DND-41 (cell line): ENCODE data around the gene ABCG2.

ENCODE experiments used
- ATAC-seq: fragments of 200-7000 bp; cut with Tn5 transposase; 3 replicates; pipeline ENCODE4 v1.9.1; 2021; ENCODE audit warnings: low read depth; ENCODE audit not compliant: insufficient read depth
- DNase-seq: peaks from one replicate; pipeline ENCODE4 v3.0.0-alpha.2; 2020
- H2AFZ ChIP-seq: 2 replicates; pipeline ENCODE4 v1.6.0; 2012; ENCODE audit warnings: low read depth, low read length
- H3K27ac ChIP-seq: 2 replicates; pipeline ENCODE4 v1.5.1; 2012; ENCODE audit warnings: low read length, inconsistent platforms
- H3K27me3 ChIP-seq: fragments of 200-600 bp; sonication (generic); 2 replicates; pipeline ENCODE4 v1.6.0; 2012; ENCODE audit warnings: low read length, mild to moderate bottlenecking, inconsistent platforms; ENCODE audit not compliant: insufficient read depth, poor library complexity
- H3K36me3 ChIP-seq: 2 replicates; pipeline ENCODE4 v1.5.1; 2012; ENCODE audit warnings: low read length, inconsistent platforms; ENCODE audit not compliant: insufficient read depth
- H3K4me1 ChIP-seq: 2 replicates; pipeline ENCODE4 v1.5.1; 2012; ENCODE audit warnings: mild to moderate bottlenecking, low read length; ENCODE audit not compliant: insufficient read depth
- H3K4me2 ChIP-seq: 2 replicates; pipeline ENCODE4 v1.6.0; 2012; ENCODE audit warnings: mild to moderate bottlenecking, moderate library complexity, low read length, inconsistent platforms; ENCODE audit not compliant: insufficient read depth
- H3K4me3 ChIP-seq, 2 experiments: fragments of 200-600 bp in 1 of 2; shearing (Covaris generic) in 1 of 2; 2 replicates each; pipeline ENCODE4 v1.5.1; 2012 to 2016; ENCODE audit warnings: inconsistent platforms in 2 of 2, low read length in 2 of 2, mild to moderate bottlenecking in 2 of 2, low read depth in 1 of 2, moderate library complexity in 1 of 2
- H3K79me2 ChIP-seq: 2 replicates; pipeline ENCODE4 v1.6.0; 2012; ENCODE audit warnings: low read length, inconsistent platforms; ENCODE audit not compliant: insufficient read depth
- H3K9ac ChIP-seq: 2 replicates; pipeline ENCODE4 v1.6.0; 2012; ENCODE audit warnings: low read depth, mild to moderate bottlenecking, inconsistent platforms, low read length, moderate library complexity
- H3K9me3 ChIP-seq: 2 replicates; pipeline ENCODE4 v1.5.1; 2012; ENCODE audit warnings: low read length, moderate library complexity, mild to moderate bottlenecking, inconsistent platforms; ENCODE audit not compliant: insufficient read depth, severe bottlenecking
- H4K20me1 ChIP-seq: 2 replicates; pipeline ENCODE4 v1.6.0; 2012; ENCODE audit warnings: low read length; ENCODE audit not compliant: insufficient read depth
- EZH2 ChIP-seq: IDR thresholded peaks from 3 replicates; pipeline ENCODE4 v1.6.1; 2012; ENCODE audit warnings: borderline replicate concordance, low read depth, mild to moderate bottlenecking, moderate library complexity, low read length, inconsistent platforms; ENCODE audit not compliant: severe bottlenecking
- TF ChIP-seq, protein P1 (sequence below): IDR thresholded peaks from 2 replicates; pipeline ENCODE4 v1.5.1; 2012; ENCODE audit warnings: borderline replicate concordance, low read length, moderate library complexity, mild to moderate bottlenecking; ENCODE audit not compliant: poor library complexity, severe bottlenecking; ENCODE audit errors: extremely low read depth

The ABCG2 gene

GRCh38 chr4:88062311-88062710 is 96.1 kb downstream of the ABCG2 start:
- no peak for ATAC-seq
- peaks cover 81% of the 10 kb centered on the region for H3K36me3 ChIP-seq

DNA sequence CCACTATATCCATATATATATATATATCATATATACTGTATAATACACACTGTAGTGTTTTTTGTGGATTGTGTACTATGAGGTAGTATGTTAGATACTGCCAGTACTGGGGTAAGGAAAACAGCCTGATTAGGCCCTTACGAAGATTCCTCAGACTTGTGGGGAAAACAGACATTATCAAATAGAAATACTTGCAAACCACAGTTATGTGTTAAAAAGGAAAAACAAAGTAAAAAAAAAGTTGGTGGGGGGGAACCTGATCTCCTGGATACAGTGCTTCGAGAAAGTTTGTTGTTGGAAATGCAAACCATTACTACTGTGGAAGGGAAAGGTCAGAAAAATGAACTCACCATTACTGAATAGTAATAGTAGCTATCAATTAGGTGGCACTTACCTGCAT is 98.0 kb downstream of the ABCG2 start:
- Histone ChIP-seq H3K4me1 (no peaks in the 10 kb centered on the region), H3K9me3 (no peaks in the 10 kb centered on the region), H2AFZ (no peak overlapping the region), H3K36me3 (peaks cover 78% of the 10 kb centered on the region), H3K79me2 (no peaks in the 10 kb centered on the region), H3K4me3 (no peak overlapping the region), H3K9ac (no peak overlapping the region), H3K4me2 (no peak overlapping the region), H3K27ac (no peak overlapping the region), H3K27me3 (no peaks in the 10 kb centered on the region), H4K20me1 (no peaks in the 10 kb centered on the region)
- TF ChIP-seq, protein P1, sequence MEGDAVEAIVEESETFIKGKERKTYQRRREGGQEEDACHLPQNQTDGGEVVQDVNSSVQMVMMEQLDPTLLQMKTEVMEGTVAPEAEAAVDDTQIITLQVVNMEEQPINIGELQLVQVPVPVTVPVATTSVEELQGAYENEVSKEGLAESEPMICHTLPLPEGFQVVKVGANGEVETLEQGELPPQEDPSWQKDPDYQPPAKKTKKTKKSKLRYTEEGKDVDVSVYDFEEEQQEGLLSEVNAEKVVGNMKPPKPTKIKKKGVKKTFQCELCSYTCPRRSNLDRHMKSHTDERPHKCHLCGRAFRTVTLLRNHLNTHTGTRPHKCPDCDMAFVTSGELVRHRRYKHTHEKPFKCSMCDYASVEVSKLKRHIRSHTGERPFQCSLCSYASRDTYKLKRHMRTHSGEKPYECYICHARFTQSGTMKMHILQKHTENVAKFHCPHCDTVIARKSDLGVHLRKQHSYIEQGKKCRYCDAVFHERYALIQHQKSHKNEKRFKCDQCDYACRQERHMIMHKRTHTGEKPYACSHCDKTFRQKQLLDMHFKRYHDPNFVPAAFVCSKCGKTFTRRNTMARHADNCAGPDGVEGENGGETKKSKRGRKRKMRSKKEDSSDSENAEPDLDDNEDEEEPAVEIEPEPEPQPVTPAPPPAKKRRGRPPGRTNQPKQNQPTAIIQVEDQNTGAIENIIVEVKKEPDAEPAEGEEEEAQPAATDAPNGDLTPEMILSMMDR = no peak
- DNase-seq (no peak), ATAC-seq (no peak)

More at GRCh38 chr4:88062311-88062710, 96.1 kb downstream of the ABCG2 start:
- Histone ChIP-seq H3K4me2 (no peak overlapping the region), H3K9ac (no peak overlapping the region), H4K20me1 (no peaks in the 10 kb centered on the region), H3K27ac (no peak overlapping the region), H2AFZ (no peak overlapping the region), H3K9me3 (no peaks in the 10 kb centered on the region), H3K4me3 (no peak overlapping the region), H3K79me2 (no peaks in the 10 kb centered on the region), H3K4me1 (no peaks in the 10 kb centered on the region), H3K27me3 (no peaks in the 10 kb centered on the region)
- TF ChIP-seq, protein P1 = no peak
- no peak for TF ChIP-seq EZH2
- no peak for DNase-seq

- Histone ChIP-seq H3K36me3 (peaks cover 77% of the 10 kb centered on the region; the same call in 1 of the 2 replicates), H3K27me3 (no peaks in the 10 kb centered on the region), H3K4me2 (no peak overlapping the region), H3K4me1 (no peaks in the 10 kb centered on the region), H3K9ac (no peak overlapping the region), H3K4me3 (no peak overlapping the region), H2AFZ (no peak overlapping the region), H3K9me3 (no peaks in the 10 kb centered on the region), H3K27ac (no peak overlapping the region), H3K79me2 (no peaks in the 10 kb centered on the region), H4K20me1 (no peaks in the 10 kb centered on the region)
- TF ChIP-seq EZH2 = no peak
- ATAC-seq (no peak), DNase-seq (no peak)
Observed at GRCh38 chr4:88059766-88060165, 98.7 kb downstream of the ABCG2 start.

DNA sequence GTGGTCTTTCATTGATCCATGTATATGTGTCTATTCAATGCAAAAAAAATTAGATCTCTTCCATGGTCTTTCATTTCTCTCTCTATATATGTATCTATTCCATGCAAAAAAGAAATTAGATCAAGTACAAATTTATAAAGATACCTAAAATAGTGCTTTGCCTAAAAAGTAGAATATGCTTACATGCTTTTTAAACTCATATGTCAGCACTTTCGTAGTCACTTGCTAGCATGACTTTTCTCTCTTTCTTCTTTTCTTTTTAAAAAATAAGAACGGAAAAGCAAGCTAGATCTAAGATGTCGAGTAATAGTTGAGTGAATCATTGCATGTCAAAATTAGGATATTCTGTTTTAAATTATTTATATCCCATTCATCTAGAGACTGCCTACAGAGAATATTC is 100.1 kb downstream of the ABCG2 start:
- Histone ChIP-seq H3K9ac (no peak overlapping the region), H3K36me3 (peaks cover 68% of the 10 kb centered on the region; the same call in 1 of the 2 replicates), H2AFZ (no peak overlapping the region), H4K20me1 (no peaks in the 10 kb centered on the region), H3K4me2 (no peak overlapping the region), H3K79me2 (no peaks in the 10 kb centered on the region), H3K27ac (no peak overlapping the region), H3K9me3 (no peaks in the 10 kb centered on the region), H3K27me3 (no peaks in the 10 kb centered on the region), H3K4me1 (no peaks in the 10 kb centered on the region), H3K4me3 (no peak overlapping the region)
- TF ChIP-seq EZH2 = no peak
- TF ChIP-seq, protein P1 = no peak
- ATAC-seq = no peak
- no peak for DNase-seq
